HEK293 (cell line): ENCODE data around the gene CD274.

Experiments used
- CTCF ChIA-PET: fragments of 350-600 bp; formaldehyde crosslinking; extraction: SDS; loops from one replicate; lab custom pipeline; 2021; ENCODE audit warnings: antibody characterized with exemption; lab: Yijun Ruan, JAX
- POLR2A ChIA-PET: fragments of 300-600 bp; formaldehyde crosslinking; extraction: SDS; loops from one replicate; lab custom pipeline; 2020; ENCODE audit warnings: antibody characterized with exemption, inconsistent platforms; lab: Yijun Ruan, JAX
- H3K27ac ChIP-seq: fragments of 200-500 bp; sonication (Bioruptor generic); 2 replicates; pipeline ENCODE4 v1.5.1; 2014; ENCODE audit warnings: low read depth, low read length, control low read depth, inconsistent platforms; ENCODE audit errors: extremely low read depth
- H3K36me3 ChIP-seq, 2 experiments: fragments of 200-500 bp in 1 of 2; sonication (Bioruptor generic) in 1 of 2; 1 replicate in 1 of 2; 2 replicates in 1 of 2; pipeline ENCODE4 v1.5.1; 2014 to 2017; ENCODE audit warnings: inconsistent platforms in 2 of 2, low read length in 2 of 2; ENCODE audit not compliant: control insufficient read depth in 2 of 2, insufficient read depth in 1 of 2
- H3K4me1 ChIP-seq: fragments of 200-500 bp; sonication (Bioruptor generic); 2 replicates; pipeline ENCODE4 v1.5.1; 2014; ENCODE audit warnings: mild to moderate bottlenecking, low read length, inconsistent platforms; ENCODE audit not compliant: control insufficient read depth, insufficient read depth
- H3K4me3 ChIP-seq: 2 replicates; pipeline ENCODE4 v1.5.1; 2011; ENCODE audit warnings: low read depth, mild to moderate bottlenecking, control low read depth, low read length, moderate library complexity
- H3K9me3 ChIP-seq: fragments of 200-500 bp; sonication (Bioruptor generic); 2 replicates; pipeline ENCODE4 v1.5.1; 2014; ENCODE audit warnings: low read depth, low read length, inconsistent platforms; ENCODE audit not compliant: control insufficient read depth, insufficient read depth
- FEZF1 ChIP-seq: fragments of 450-650 bp; formaldehyde crosslinking; IDR thresholded peaks from 2 replicates; pipeline ENCODE4 v1.5.1; 2016; ENCODE audit warnings: missing biosample characterization, missing genetic modification characterization
- GLI2 ChIP-seq: fragments of 450-650 bp; formaldehyde crosslinking; IDR thresholded peaks from 2 replicates; pipeline ENCODE4; 2017; ENCODE audit warnings: missing biosample characterization, missing genetic modification characterization, low read depth, borderline replicate concordance
- KLF10 ChIP-seq: fragments of 450-650 bp; IDR thresholded peaks from 2 replicates; pipeline ENCODE4 v1.5.1; 2018; ENCODE audit warnings: missing biosample characterization, mild to moderate bottlenecking, missing genetic modification characterization
- KLF9 ChIP-seq: fragments of 450-650 bp; formaldehyde crosslinking; IDR thresholded peaks from 2 replicates; pipeline ENCODE4 v1.5.1; 2016; ENCODE audit warnings: missing biosample characterization, missing genetic modification characterization, low read depth
- MZF1 ChIP-seq: fragments of 450-650 bp; formaldehyde crosslinking; IDR thresholded peaks from 2 replicates; pipeline ENCODE4 v1.5.1; 2017; ENCODE audit warnings: missing biosample characterization, missing genetic modification characterization, borderline replicate concordance
- SP3 ChIP-seq: fragments of 450-650 bp; formaldehyde crosslinking; IDR thresholded peaks from 2 replicates; pipeline ENCODE4 v1.5.1; 2016; ENCODE audit warnings: missing biosample characterization, missing genetic modification characterization
- TRIM28 ChIP-seq: IDR thresholded peaks from 2 replicates; pipeline ENCODE4 v1.6.1; 2011; ENCODE audit warnings: low read length, control low read depth, borderline replicate concordance
- YY2 ChIP-seq: fragments of 450-650 bp; formaldehyde crosslinking; IDR thresholded peaks from 2 replicates; pipeline ENCODE4 v1.5.1; 2016; ENCODE audit warnings: missing biosample characterization, missing genetic modification characterization
- ZBTB48 ChIP-seq: fragments of 450-650 bp; formaldehyde crosslinking; IDR thresholded peaks from 2 replicates; pipeline ENCODE4 v1.5.1; 2016; ENCODE audit warnings: missing biosample characterization, missing genetic modification characterization
- ZFP69B ChIP-seq: fragments of 450-650 bp; formaldehyde crosslinking; IDR thresholded peaks from 2 replicates; pipeline ENCODE4 v1.5.1; 2016; ENCODE audit warnings: missing biosample characterization, missing genetic modification characterization
- ZNF23 ChIP-seq: fragments of 450-650 bp; formaldehyde crosslinking; IDR thresholded peaks from 2 replicates; pipeline ENCODE4 v1.5.1; 2016; ENCODE audit warnings: missing biosample characterization, missing genetic modification characterization, borderline replicate concordance
- ZNF335 ChIP-seq: fragments of 450-650 bp; formaldehyde crosslinking; conservative IDR thresholded peaks from 2 replicates; pipeline ENCODE4 v1.5.1; 2016; ENCODE audit warnings: missing biosample characterization, missing genetic modification characterization
- ZNF341 ChIP-seq: fragments of 450-650 bp; formaldehyde crosslinking; IDR thresholded peaks from 2 replicates; pipeline ENCODE4; 2016; ENCODE audit warnings: low read depth, missing biosample characterization, missing genetic modification characterization
- ZNF416 ChIP-seq: fragments of 450-650 bp; formaldehyde crosslinking; IDR thresholded peaks from 2 replicates; pipeline ENCODE4 v1.5.1; 2016; ENCODE audit warnings: missing biosample characterization, missing genetic modification characterization
- ZNF548 ChIP-seq: fragments of 450-650 bp; formaldehyde crosslinking; IDR thresholded peaks from 2 replicates; pipeline ENCODE4 v1.5.1; 2016; ENCODE audit warnings: missing biosample characterization, missing genetic modification characterization
- ZNF558 ChIP-seq: fragments of 450-650 bp; formaldehyde crosslinking; IDR thresholded peaks from 2 replicates; pipeline ENCODE4 v1.5.1; 2016; ENCODE audit warnings: missing biosample characterization, missing genetic modification characterization
- ZNF560 ChIP-seq: fragments of 450-650 bp; formaldehyde crosslinking; IDR thresholded peaks from 2 replicates; pipeline ENCODE4 v1.5.1; 2017; ENCODE audit warnings: missing biosample characterization, missing genetic modification characterization, borderline replicate concordance
- ZNF654 ChIP-seq: fragments of 450-650 bp; formaldehyde crosslinking; IDR thresholded peaks from 2 replicates; pipeline ENCODE4 v1.5.1; 2016; ENCODE audit warnings: low read depth, missing biosample characterization, missing genetic modification characterization
- ZSCAN16 ChIP-seq: fragments of 450-650 bp; formaldehyde crosslinking; IDR thresholded peaks from 2 replicates; pipeline ENCODE4 v1.5.1; 2016; ENCODE audit warnings: missing biosample characterization, missing genetic modification characterization
- TF ChIP-seq, protein P1 (sequence below): fragments of 450-650 bp; formaldehyde crosslinking; IDR thresholded peaks from 2 replicates; pipeline ENCODE4 v1.5.1; 2016; ENCODE audit warnings: missing biosample characterization, missing genetic modification characterization
- TF ChIP-seq, protein P2 (sequence below): fragments of 450-650 bp; formaldehyde crosslinking; IDR thresholded peaks from 2 replicates; pipeline ENCODE4 v1.5.1; 2016; ENCODE audit warnings: missing biosample characterization, missing genetic modification characterization
- TF ChIP-seq, protein P3 (sequence below): fragments of 450-650 bp; formaldehyde crosslinking; IDR thresholded peaks from 2 replicates; pipeline ENCODE4 v1.5.1; 2016; ENCODE audit warnings: missing biosample characterization, missing genetic modification characterization
- TF ChIP-seq, protein P4 (sequence below): IDR thresholded peaks from 2 replicates; pipeline ENCODE4 v1.6.1; 2011; ENCODE audit warnings: mild to moderate bottlenecking, low read depth, low read length, borderline replicate concordance
- TF ChIP-seq, protein P5 (sequence below): fragments of 450-650 bp; formaldehyde crosslinking; IDR thresholded peaks from 2 replicates; pipeline ENCODE4 v1.5.1; 2016; ENCODE audit warnings: missing biosample characterization, missing genetic modification characterization

CD274 gene

DNA sequence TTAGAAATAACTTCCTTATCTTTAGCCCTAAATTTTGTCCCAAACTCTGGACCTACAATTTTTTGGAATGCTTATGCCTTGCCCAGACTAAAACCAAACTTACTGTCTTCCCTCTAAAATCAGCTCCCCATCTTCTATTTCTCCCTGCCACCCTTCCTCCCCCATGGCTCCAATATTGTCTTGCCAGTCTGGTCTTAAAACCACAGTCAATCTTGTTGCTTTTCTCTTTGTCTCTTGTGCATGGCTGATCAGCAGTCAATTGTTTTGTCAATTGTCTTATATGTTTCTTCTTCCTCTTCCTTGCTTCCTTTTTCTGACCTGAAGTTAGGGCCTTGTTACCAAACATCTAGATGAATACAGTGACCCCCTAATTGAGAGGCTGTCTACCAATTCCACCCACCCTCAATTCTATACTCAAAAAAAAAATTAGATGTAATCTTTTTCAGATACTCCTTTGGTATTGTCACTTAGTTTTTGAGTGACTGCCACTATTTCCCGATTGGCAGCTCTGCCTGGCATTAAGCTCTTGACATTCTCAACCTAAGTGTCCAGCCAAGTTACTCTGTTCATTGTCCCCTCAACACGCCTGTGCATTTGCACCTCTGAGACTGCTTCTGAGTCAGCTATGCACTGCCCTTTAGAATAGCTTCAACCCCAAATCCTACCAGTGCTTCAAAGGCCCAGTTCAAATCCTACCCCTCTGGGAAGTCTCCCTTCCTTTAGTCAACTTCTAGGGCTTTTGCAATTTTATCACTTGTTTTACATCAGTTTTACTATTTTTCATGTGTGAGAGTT is 62.5 kb downstream of the CD274 start:
- ChIA-PET CTCF (interaction anchor here (0.5 to 1.1 kb wide), 2 partner anchors 327 to 773 kb away, joined by 3 to 4 read pairs; no protein-coding TSS in a partner anchor), POLR2A (no interaction called here)
- Histone ChIP-seq H3K4me3 (no peak overlapping the region), H3K9me3 (no peaks in the 10 kb centered on the region), H3K36me3 (no peaks in the 10 kb centered on the region), H3K27ac (no peak overlapping the region), H3K4me1 (no peaks in the 10 kb centered on the region)
- TF ChIP-seq MZF1 (tag by site-specific recombination) (no peak), ZNF341 (no peak), TRIM28 (no peak), ZBTB48 (tag by site-specific recombination) (no peak), SP3 (no peak), KLF9 (tag by site-specific recombination) (no peak), ZFP69B (tag by site-specific recombination) (no peak), ZNF23 (tag by site-specific recombination) (no peak), ZNF558 (tag by site-specific recombination) (no peak), FEZF1 (tag by site-specific recombination) (no peak), ZNF416 (tag by site-specific recombination) (no peak), ZNF335 (tag by site-specific recombination) (no peak)
- TF ChIP-seq, protein P1, sequence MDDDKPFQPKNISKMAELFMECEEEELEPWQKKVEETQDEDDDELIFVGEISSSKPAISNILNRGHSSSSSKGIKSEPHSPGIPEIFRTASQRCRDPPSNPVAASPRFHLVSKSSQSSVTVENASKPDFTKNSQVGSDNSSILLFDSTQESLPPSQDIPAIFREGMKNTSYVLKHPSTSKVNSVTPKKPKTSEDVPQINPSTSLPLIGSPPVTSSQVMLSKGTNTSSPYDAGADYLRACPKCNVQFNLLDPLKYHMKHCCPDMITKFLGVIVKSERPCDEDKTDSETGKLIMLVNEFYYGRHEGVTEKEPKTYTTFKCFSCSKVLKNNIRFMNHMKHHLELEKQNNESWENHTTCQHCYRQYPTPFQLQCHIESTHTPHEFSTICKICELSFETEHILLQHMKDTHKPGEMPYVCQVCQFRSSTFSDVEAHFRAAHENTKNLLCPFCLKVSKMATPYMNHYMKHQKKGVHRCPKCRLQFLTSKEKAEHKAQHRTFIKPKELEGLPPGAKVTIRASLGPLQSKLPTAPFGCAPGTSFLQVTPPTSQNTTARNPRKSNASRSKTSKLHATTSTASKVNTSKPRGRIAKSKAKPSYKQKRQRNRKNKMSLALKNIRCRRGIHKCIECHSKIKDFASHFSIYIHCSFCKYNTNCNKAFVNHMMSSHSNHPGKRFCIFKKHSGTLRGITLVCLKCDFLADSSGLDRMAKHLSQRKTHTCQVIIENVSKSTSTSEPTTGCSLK (tag by site-specific recombination) = no peak
- TF ChIP-seq, protein P2, sequence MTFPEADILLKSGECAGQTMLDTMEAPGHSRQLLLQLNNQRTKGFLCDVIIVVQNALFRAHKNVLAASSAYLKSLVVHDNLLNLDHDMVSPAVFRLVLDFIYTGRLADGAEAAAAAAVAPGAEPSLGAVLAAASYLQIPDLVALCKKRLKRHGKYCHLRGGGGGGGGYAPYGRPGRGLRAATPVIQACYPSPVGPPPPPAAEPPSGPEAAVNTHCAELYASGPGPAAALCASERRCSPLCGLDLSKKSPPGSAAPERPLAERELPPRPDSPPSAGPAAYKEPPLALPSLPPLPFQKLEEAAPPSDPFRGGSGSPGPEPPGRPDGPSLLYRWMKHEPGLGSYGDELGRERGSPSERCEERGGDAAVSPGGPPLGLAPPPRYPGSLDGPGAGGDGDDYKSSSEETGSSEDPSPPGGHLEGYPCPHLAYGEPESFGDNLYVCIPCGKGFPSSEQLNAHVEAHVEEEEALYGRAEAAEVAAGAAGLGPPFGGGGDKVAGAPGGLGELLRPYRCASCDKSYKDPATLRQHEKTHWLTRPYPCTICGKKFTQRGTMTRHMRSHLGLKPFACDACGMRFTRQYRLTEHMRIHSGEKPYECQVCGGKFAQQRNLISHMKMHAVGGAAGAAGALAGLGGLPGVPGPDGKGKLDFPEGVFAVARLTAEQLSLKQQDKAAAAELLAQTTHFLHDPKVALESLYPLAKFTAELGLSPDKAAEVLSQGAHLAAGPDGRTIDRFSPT (tag by site-specific recombination) = no peak
- TF ChIP-seq, protein P3, sequence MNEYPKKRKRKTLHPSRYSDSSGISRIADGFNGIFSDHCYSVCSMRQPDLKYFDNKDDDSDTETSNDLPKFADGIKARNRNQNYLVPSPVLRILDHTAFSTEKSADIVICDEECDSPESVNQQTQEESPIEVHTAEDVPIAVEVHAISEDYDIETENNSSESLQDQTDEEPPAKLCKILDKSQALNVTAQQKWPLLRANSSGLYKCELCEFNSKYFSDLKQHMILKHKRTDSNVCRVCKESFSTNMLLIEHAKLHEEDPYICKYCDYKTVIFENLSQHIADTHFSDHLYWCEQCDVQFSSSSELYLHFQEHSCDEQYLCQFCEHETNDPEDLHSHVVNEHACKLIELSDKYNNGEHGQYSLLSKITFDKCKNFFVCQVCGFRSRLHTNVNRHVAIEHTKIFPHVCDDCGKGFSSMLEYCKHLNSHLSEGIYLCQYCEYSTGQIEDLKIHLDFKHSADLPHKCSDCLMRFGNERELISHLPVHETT (tag by site-specific recombination) = no peak
- TF ChIP-seq, all 188 proteins: peak for 0

DNA sequence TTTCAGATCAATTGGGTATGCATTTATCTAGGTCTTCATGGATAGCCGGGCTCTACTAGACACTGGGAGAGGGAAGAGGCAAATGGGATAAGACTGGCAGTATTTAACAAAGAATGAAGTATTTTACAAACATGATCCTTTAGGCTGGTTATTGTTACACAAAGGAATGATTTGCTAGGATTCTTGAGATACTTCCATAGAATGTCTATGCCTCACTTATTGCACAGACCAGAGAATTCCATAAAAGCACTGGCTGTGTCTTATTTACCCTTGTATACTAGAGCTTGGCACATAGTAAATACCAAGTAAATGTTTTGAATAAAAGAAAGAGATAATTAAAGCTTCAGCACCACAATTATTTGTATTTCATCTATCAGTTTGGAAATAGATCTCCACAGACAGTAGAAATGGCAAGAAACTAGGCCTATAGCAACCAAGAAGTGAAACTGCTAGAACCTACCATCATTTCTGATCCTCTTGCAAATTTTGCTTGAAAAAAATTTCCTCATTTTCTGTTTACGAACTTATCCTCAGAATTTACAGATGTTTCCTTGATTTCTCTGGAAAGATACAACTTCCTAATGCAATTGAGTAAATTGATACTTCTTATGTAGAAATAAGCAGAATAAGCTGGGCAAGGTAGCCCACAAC is 63.7 kb downstream of the CD274 start:
- H3K27ac ChIP-seq = no peak overlapping the region
- no peak overlapping the region for H3K4me3 ChIP-seq
- no peaks in the 10 kb centered on the region for H3K4me1 ChIP-seq
- no peaks in the 10 kb centered on the region for H3K36me3 ChIP-seq
- ChIA-PET POLR2A (no interaction called here), CTCF (interaction anchor here (0.6 to 1.1 kb wide), 2 partner anchors 328 to 720 kb away, joined by 3 read pairs; no protein-coding TSS in a partner anchor)
- no peaks in the 10 kb centered on the region for H3K9me3 ChIP-seq
- TF ChIP-seq, protein P4, sequence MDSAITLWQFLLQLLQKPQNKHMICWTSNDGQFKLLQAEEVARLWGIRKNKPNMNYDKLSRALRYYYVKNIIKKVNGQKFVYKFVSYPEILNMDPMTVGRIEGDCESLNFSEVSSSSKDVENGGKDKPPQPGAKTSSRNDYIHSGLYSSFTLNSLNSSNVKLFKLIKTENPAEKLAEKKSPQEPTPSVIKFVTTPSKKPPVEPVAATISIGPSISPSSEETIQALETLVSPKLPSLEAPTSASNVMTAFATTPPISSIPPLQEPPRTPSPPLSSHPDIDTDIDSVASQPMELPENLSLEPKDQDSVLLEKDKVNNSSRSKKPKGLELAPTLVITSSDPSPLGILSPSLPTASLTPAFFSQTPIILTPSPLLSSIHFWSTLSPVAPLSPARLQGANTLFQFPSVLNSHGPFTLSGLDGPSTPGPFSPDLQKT = no peak
- TF ChIP-seq, protein P5, sequence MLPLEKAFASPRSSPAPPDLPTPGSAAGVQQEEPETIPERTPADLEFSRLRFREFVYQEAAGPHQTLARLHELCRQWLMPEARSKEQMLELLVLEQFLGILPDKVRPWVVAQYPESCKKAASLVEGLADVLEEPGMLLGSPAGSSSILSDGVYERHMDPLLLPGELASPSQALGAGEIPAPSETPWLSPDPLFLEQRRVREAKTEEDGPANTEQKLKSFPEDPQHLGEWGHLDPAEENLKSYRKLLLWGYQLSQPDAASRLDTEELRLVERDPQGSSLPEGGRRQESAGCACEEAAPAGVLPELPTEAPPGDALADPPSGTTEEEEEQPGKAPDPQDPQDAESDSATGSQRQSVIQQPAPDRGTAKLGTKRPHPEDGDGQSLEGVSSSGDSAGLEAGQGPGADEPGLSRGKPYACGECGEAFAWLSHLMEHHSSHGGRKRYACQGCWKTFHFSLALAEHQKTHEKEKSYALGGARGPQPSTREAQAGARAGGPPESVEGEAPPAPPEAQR = no peak
- TF ChIP-seq YY2 (no peak), ZNF654 (tag by site-specific recombination) (no peak), ZFP69B (tag by site-specific recombination) (no peak), ZNF560 (tag by site-specific recombination) (no peak), GLI2 (no peak), ZNF548 (no peak), ZSCAN16 (tag by site-specific recombination) (no peak), KLF9 (tag by site-specific recombination) (no peak), KLF10 (tag by site-specific recombination) (no peak)
